CD8-positive, alpha-beta memory T cell (primary cell): ENCODE measurements around the gene AAMDC. TPM values are rescaled to one million over a fixed set of nuclear protein-coding genes. Genes with fewer than 3 reads are reported as not detected.
"Not testable (repeated sequence)": the region's sequence is repeated elsewhere in the genome, so short reads cannot be mapped to it uniquely, and the experiment has no call there.

Source experiments
- CTCF ChIA-PET: fragments of 350-600 bp; sonication (Branson Sonifier 250); formaldehyde crosslinking; loops from one replicate; lab custom pipeline; 2021; ENCODE audit warnings: antibody characterized with exemption; lab: Charles Lee
- POLR2A ChIA-PET: fragments of 350-600 bp; sonication (Branson Sonifier 250); formaldehyde crosslinking; loops from one replicate; lab custom pipeline; 2021; ENCODE audit warnings: antibody characterized with exemption; lab: Charles Lee
- DNase-seq, 5 donors: peaks; one replicate each; pipeline versions ENCODE4 v3.0.0 to v3.0.0-alpha.2; 2020 to 2022; ENCODE audit warnings: mixed read lengths in 1 of 5
- H3K27ac ChIP-seq: one replicate; pipeline ENCODE4 v1.7.0; 2013; ENCODE audit warnings: low read depth, mild to moderate bottlenecking, low read length, moderate library complexity
- H3K27me3 ChIP-seq: 2 replicates; pipeline ENCODE4 v1.7.0; 2013; ENCODE audit warnings: low read length, mild to moderate bottlenecking; ENCODE audit not compliant: insufficient read depth, poor library complexity, severe bottlenecking
- H3K36me3 ChIP-seq: 2 replicates; pipeline ENCODE4 v1.7.0; 2013; ENCODE audit warnings: mild to moderate bottlenecking, low read length, moderate library complexity; ENCODE audit not compliant: insufficient read depth
- H3K4me1 ChIP-seq: 2 replicates; pipeline ENCODE4 v1.7.0; 2013; ENCODE audit warnings: mild to moderate bottlenecking, low read length, moderate library complexity; ENCODE audit not compliant: insufficient read depth
- H3K4me3 ChIP-seq: 2 replicates; pipeline ENCODE4 v1.7.0; 2013; ENCODE audit warnings: mild to moderate bottlenecking, low read length
- H3K9me3 ChIP-seq: 2 replicates; pipeline ENCODE4 v1.7.0; 2013; ENCODE audit warnings: mild to moderate bottlenecking, low read length
- H3K27ac Mint-ChIP-seq, 8 donors: one replicate each; pipeline ENCODE4 v1.8.0; 2020 to 2021; ENCODE audit warnings: mixed read lengths in 8 of 8, mild to moderate bottlenecking in 6 of 8, inconsistent platforms in 3 of 8, moderate library complexity in 3 of 8
- H3K27me3 Mint-ChIP-seq, 2 donors: one replicate each; pipeline ENCODE4 v1.8.0; 2020 to 2021; ENCODE audit warnings: mixed read lengths in 2 of 2, mild to moderate bottlenecking in 1 of 2, moderate library complexity in 1 of 2
- H3K36me3 Mint-ChIP-seq, 3 donors: one replicate each; pipeline ENCODE4 v1.8.0; 2020 to 2021; ENCODE audit warnings: mixed read lengths in 3 of 3, inconsistent platforms in 1 of 3, mild to moderate bottlenecking in 1 of 3
- H3K4me1 Mint-ChIP-seq, 3 donors: one replicate each; pipeline ENCODE4 v1.8.0; 2020 to 2021; ENCODE audit warnings: mixed read lengths in 3 of 3, inconsistent platforms in 1 of 3, mild to moderate bottlenecking in 1 of 3
- H3K4me3 Mint-ChIP-seq, 7 donors: one replicate each; pipeline ENCODE4 v1.8.0; 2020 to 2021; ENCODE audit warnings: mixed read lengths in 7 of 7, mild to moderate bottlenecking in 6 of 7, moderate library complexity in 4 of 7, inconsistent platforms in 2 of 7
- H3K9me3 Mint-ChIP-seq, 5 donors: one replicate each; pipeline ENCODE4 v1.8.0; 2020 to 2022; ENCODE audit warnings: mixed read lengths in 5 of 5, mild to moderate bottlenecking in 3 of 5, moderate library complexity in 2 of 5, inconsistent platforms in 1 of 5
- polyA plus RNA-seq: library from polyadenylated mRNA; unstranded; fragments of 300-500 nt; fragmentation: Illumina TruSeq; gene quantifications from one replicate; pipeline ENCODE4 v1.2.3, GENCODE V29; 2021
- total RNA-seq, 2 experiments: library from RNA; stranded (reverse); gene quantifications; one replicate each; pipeline ENCODE4 v1.2.3, GENCODE V29; 2021

The AAMDC gene
- total and polyA plus RNA-seq, 3 experiments from 2014 or later = 4.3 to 22.1 (median 4.9) TPM

DNA sequence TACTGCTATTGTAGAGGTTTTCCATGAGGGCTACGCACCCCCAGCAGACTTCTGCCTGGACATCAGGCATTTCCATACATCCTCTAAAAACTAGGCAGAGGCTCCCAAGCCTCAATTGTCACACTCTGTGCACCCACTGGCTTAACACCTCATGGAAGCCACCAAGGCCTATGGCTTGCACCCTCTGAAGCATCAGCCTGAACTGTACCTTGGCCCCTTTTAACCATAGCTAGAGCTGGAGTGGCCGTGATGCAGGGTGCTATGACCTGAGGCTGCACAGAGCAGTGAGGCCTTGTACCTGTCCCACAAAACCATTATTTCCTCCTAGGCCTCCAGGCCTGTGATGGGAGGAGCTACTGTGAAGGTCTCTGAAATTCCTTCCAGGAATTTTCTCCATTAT lies 33.9 kb downstream of the AAMDC start:
- no peaks in the 10 kb centered on the region for H3K4me1 Mint-ChIP-seq
- peaks cover 16 to 50% (median 39%) of the 10 kb centered on the region in 3 donors for H3K36me3 Mint-ChIP-seq
- H3K27ac ChIP-seq = no peak overlapping the region
- H3K4me3 Mint-ChIP-seq = no peak overlapping the region
- POLR2A ChIA-PET = no interaction called here
- H3K4me3 ChIP-seq = no peak overlapping the region
- H3K27ac Mint-ChIP-seq = no peak overlapping the region
- H3K9me3 ChIP-seq = peaks cover 5% of the 10 kb centered on the region
- H3K27me3 Mint-ChIP-seq = no peaks in the 10 kb centered on the region
- H3K36me3 ChIP-seq = no peaks in the 10 kb centered on the region
- peaks cover 0 to 20% (median 19%) of the 10 kb centered on the region in 5 donors for H3K9me3 Mint-ChIP-seq
- H3K4me1 ChIP-seq = no peaks in the 10 kb centered on the region
- CTCF ChIA-PET = no interaction called here
- DNase-seq = no peak
- no peaks in the 10 kb centered on the region for H3K27me3 ChIP-seq

DNA sequence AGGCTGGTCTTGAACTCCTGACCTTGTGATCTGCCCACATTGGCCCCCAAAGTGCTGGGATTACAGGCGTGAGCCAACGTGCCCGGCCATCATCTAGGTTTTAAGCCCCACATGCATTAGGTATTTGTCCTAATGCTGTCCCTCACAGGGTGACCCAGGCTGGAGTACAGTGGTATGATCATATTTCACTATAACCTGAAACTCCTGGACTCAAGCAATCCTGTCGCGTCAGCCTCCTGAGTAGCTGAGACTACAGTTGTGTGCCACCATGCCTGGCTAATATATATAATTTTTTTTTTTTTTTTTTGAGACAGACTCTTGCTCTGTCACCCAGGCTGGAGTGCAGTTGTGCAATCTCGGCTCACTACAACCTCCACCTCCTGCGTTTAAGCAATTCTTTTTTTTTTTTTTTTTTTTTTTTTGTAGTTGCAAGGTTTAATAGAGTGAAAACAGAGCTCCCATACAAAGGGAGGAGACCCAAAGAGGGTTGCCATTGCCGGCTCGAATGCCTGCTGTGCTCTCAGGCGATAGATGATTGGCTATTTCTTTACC lies 37.0 kb downstream of the AAMDC start:
- H3K4me3 Mint-ChIP-seq, H3K36me3 ChIP-seq, H3K27me3 Mint-ChIP-seq, H3K4me1 Mint-ChIP-seq, H3K27ac Mint-ChIP-seq, H3K27ac ChIP-seq, CTCF ChIA-PET, H3K4me3 ChIP-seq, H3K9me3 ChIP-seq, H3K27me3 ChIP-seq, POLR2A ChIA-PET, DNase-seq, H3K4me1 ChIP-seq: not testable (repeated sequence)
- Mint-ChIP-seq H3K36me3 (peaks cover 12 to 43% (median 33%) of the 10 kb centered on the region in 3 donors), H3K9me3 (peaks cover 0 to 20% (median 19%) of the 10 kb centered on the region in 5 donors)

- H3K27ac ChIP-seq, H3K27me3 ChIP-seq, CTCF ChIA-PET, H3K27ac Mint-ChIP-seq, H3K27me3 Mint-ChIP-seq, H3K4me3 Mint-ChIP-seq, H3K9me3 ChIP-seq, H3K36me3 ChIP-seq, H3K4me1 Mint-ChIP-seq, DNase-seq, H3K9me3 Mint-ChIP-seq, H3K4me3 ChIP-seq, POLR2A ChIA-PET, H3K4me1 ChIP-seq: not testable (repeated sequence)
- H3K36me3 Mint-ChIP-seq = peaks cover 6 to 26% (median 10%) of the 10 kb centered on the region in 3 donors
Measured at GRCh38 chr11:77861444-77861843, 40.5 kb downstream of the AAMDC start.

GRCh38 chr11:77865805-77866204 lies 44.9 kb downstream of the AAMDC start:
- Mint-ChIP-seq H3K27ac (peak overlapping the region in 5 of 8 donors; percentile 20 to 73 (median 47)), H3K4me3 (no peak overlapping the region), H3K36me3 (peaks cover 6 to 35% (median 18%) of the 10 kb centered on the region in 3 donors), H3K4me1 (no peaks in the 10 kb centered on the region), H3K9me3 (no peaks in the 10 kb centered on the region), H3K27me3 (peaks cover 0 to 3% of the 10 kb centered on the region in 2 donors)
- Histone ChIP-seq H3K27ac (no peak overlapping the region), H3K9me3 (no peaks in the 10 kb centered on the region), H3K36me3 (no peaks in the 10 kb centered on the region), H3K27me3 (no peaks in the 10 kb centered on the region), H3K4me3 (no peak overlapping the region), H3K4me1 (no peaks in the 10 kb centered on the region)
- ChIA-PET CTCF (no interaction called here), POLR2A (no interaction called here)
- DNase-seq = no peak

DNA sequence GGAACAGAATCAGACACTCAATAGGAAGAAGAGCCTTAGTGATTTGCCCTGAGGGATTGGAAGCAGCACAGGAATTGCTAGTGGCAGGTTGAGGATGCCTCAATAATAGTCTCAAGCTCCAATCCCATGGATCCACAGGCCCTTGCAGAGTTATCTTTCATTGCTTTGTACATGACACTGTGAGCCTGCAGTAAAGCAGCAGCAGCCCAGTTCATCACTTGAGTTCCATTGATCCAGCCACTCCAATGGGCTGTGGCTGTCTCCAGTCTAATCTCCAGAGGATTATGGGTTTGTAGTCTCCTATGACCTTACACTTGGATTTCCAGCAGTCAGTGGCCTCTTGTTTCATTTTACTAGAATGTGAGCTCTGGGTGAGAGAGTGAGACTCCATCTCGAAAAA lies 45.4 kb downstream of the AAMDC start:
- CTCF ChIA-PET = no interaction called here
- Mint-ChIP-seq H3K27me3 (peaks cover 0 to 3% of the 10 kb centered on the region in 2 donors), H3K36me3 (peaks cover 6 to 36% (median 20%) of the 10 kb centered on the region in 3 donors)

DNA sequence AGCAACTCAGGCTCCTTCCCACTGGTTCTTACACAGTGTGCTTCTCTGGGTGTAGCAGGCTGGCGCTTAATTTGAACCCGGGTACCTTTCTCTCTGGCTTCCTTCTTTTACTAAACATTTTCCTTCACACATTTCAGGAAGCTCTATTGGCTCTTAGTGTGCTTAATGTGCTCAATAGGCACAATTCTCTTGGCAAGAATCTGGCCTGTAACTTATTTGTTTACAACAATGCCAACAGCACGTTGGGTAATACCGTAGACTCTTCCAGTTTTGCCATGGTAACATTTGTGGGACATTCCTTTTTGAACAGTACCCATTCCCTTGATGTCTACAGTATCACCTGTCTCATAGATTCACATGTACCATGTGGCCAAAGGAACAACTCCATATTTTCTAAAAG lies 47.8 kb downstream of the AAMDC start:
- Histone ChIP-seq H3K27ac (no peak overlapping the region), H3K36me3 (peaks cover 7% of the 10 kb centered on the region), H3K4me3 (no peak overlapping the region), H3K4me1 (no peaks in the 10 kb centered on the region), H3K27me3 (no peaks in the 10 kb centered on the region), H3K9me3 (no peaks in the 10 kb centered on the region)
- H3K4me1 Mint-ChIP-seq = no peaks in the 10 kb centered on the region
- CTCF ChIA-PET = no interaction called here
- no peaks in the 10 kb centered on the region for H3K27me3 Mint-ChIP-seq
- no peak overlapping the region for H3K27ac Mint-ChIP-seq
- H3K9me3 Mint-ChIP-seq = no peaks in the 10 kb centered on the region
- peaks cover 6 to 49% (median 18%) of the 10 kb centered on the region in 3 donors for H3K36me3 Mint-ChIP-seq
- no peak for DNase-seq
- no peak overlapping the region for H3K4me3 Mint-ChIP-seq
- POLR2A ChIA-PET = no interaction called here

More for the DNA sequence above, 45.4 kb downstream of the AAMDC start:
- Histone ChIP-seq H3K4me3 (no peak overlapping the region), H3K4me1 (no peaks in the 10 kb centered on the region), H3K27ac (no peak overlapping the region), H3K27me3 (no peaks in the 10 kb centered on the region), H3K9me3 (no peaks in the 10 kb centered on the region), H3K36me3 (peaks cover under 1% of the 10 kb centered on the region)
- DNase-seq = no peak
- no peaks in the 10 kb centered on the region for H3K9me3 Mint-ChIP-seq
- no peak overlapping the region for H3K4me3 Mint-ChIP-seq
- H3K4me1 Mint-ChIP-seq = no peaks in the 10 kb centered on the region
- H3K27ac Mint-ChIP-seq = peak overlapping the region in 3 of 8 donors; percentile 26 to 73 (median 73)
- POLR2A ChIA-PET = no interaction called here

DNA sequence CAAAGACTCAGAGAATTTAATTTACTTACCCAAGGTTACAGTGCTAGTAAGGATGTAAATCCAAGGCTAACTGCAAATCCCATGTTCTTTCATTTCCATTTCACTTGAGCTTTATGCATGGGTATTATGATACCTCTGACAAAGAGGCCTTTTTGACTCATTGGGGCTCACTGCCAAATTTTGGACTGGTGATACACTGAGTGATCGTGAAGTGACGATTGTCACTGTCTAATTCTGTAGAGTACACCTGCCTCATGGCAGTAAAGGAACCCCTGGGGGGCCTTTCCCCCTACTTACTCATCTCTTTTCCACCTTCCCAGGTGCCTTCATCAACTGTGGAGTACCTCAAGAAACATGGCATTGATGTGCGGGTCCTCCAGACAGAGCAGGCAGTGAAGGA lies 50.9 kb downstream of the AAMDC start:
- Histone ChIP-seq H3K36me3 (peaks cover 12% of the 10 kb centered on the region), H3K27me3 (no peaks in the 10 kb centered on the region), H3K27ac (no peak overlapping the region), H3K4me1 (no peaks in the 10 kb centered on the region), H3K4me3 (no peak overlapping the region), H3K9me3 (no peaks in the 10 kb centered on the region)
- H3K9me3 Mint-ChIP-seq = no peaks in the 10 kb centered on the region
- H3K4me1 Mint-ChIP-seq = no peaks in the 10 kb centered on the region
- H3K27ac Mint-ChIP-seq = no peak overlapping the region
- no peak overlapping the region for H3K4me3 Mint-ChIP-seq
- POLR2A ChIA-PET = no interaction called here
- H3K36me3 Mint-ChIP-seq = peaks cover 6 to 69% (median 20%) of the 10 kb centered on the region in 3 donors
- no peaks in the 10 kb centered on the region for H3K27me3 Mint-ChIP-seq
- no peak for DNase-seq
- CTCF ChIA-PET = no interaction called here

GRCh38 chr11:77873345-77873744 lies 52.4 kb downstream of the AAMDC start:
- Histone ChIP-seq H3K4me1 (no peaks in the 10 kb centered on the region), H3K9me3 (no peaks in the 10 kb centered on the region), H3K36me3 (peaks cover 12% of the 10 kb centered on the region), H3K27me3 (no peaks in the 10 kb centered on the region), H3K27ac (no peak overlapping the region), H3K4me3 (no peak overlapping the region)
- DNase-seq = no peak
- H3K9me3 Mint-ChIP-seq = no peaks in the 10 kb centered on the region
- no peak overlapping the region for H3K27ac Mint-ChIP-seq
- ChIA-PET CTCF (no interaction called here), POLR2A (no interaction called here)
- no peaks in the 10 kb centered on the region for H3K4me1 Mint-ChIP-seq
- H3K4me3 Mint-ChIP-seq = no peak overlapping the region
- H3K27me3 Mint-ChIP-seq = no peaks in the 10 kb centered on the region
- peaks cover 6 to 77% (median 16%) of the 10 kb centered on the region in 3 donors for H3K36me3 Mint-ChIP-seq
